Activated CD4-positive, alpha-beta memory T cell treated with anti-CD3 and anti-CD28 coated beads for 36 hours (primary cell): Measurements from ENCODE around the gene MRTFB. TPM values are rescaled to one million over a fixed set of nuclear protein-coding genes. Genes with fewer than 3 reads are reported as not detected.
"Not testable (repeated sequence)": the region's sequence is repeated elsewhere in the genome, so short reads cannot be mapped to it uniquely, and the experiment has no call there.

Experiments
- CTCF ChIA-PET: fragments of 350-600 bp; sonication (Branson Sonifier 250); formaldehyde crosslinking; loops from one replicate; lab custom pipeline; 2021; ENCODE audit warnings: antibody characterized with exemption, inconsistent platforms; lab: Charles Lee
- POLR2A ChIA-PET: fragments of 350-600 bp; sonication (Branson Sonifier 250); formaldehyde crosslinking; loops from one replicate; lab custom pipeline; 2021; ENCODE audit warnings: antibody characterized with exemption; lab: Charles Lee
- DNase-seq: peaks from one replicate; pipeline ENCODE4 v3.0.0-alpha.2; 2020
- H3K27ac Mint-ChIP-seq: one replicate; pipeline ENCODE4 v1.8.0; 2021; ENCODE audit warnings: mixed read lengths
- H3K27me3 Mint-ChIP-seq: one replicate; pipeline ENCODE4 v1.8.0; 2021; ENCODE audit warnings: mixed read lengths
- H3K36me3 Mint-ChIP-seq: one replicate; pipeline ENCODE4 v1.8.0; 2021; ENCODE audit warnings: mixed read lengths
- H3K4me1 Mint-ChIP-seq: one replicate; pipeline ENCODE4 v1.8.0; 2021; ENCODE audit warnings: low read depth, mixed read lengths
- H3K4me3 Mint-ChIP-seq: one replicate; pipeline ENCODE4 v1.8.0; 2021; ENCODE audit warnings: mild to moderate bottlenecking, mixed read lengths
- H3K9me3 Mint-ChIP-seq: one replicate; pipeline ENCODE4 v1.8.0; 2021; ENCODE audit warnings: mixed read lengths
- intact Hi-C: fragments of 100-400 bp; cut with micrococcal nuclease; formaldehyde crosslinking; loops from one replicate; pipeline ENCODE4 v1.15.1; 2023
- total RNA-seq, 2 experiments: library from RNA; stranded (reverse); gene quantifications; one replicate each; pipeline ENCODE4 v1.2.3, GENCODE V29; 2021

Gene MRTFB
- total RNA-seq, 2 experiments from 2014 or later: 8.8 to 9.7 TPM

DNA sequence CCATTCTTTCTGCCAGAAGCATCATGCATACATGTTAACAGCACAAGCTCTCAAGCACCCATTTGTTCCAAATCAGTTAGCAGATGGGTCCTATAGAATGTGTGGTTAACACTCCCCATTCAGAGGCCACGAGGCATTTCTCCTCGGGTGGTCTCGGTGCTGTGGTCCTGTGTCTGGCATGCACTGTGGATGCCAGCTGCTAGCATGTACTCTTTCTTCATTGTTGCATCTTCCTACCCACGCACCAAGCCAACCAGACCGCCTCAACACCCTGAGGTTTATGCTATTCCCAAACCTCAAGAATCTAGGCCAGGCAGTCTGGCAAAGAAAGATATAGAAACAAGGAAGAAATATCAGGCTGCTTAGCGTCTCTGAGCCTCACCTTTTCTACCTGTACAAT is 27.8 kb upstream of the MRTFB start:
- ChIA-PET CTCF (no interaction called here), POLR2A (no interaction called here)
- no peak overlapping the region for H3K27ac Mint-ChIP-seq
- H3K9me3 Mint-ChIP-seq: peaks cover 6% of the 10 kb centered on the region
- H3K27me3 Mint-ChIP-seq: no peaks in the 10 kb centered on the region
- H3K4me1 Mint-ChIP-seq: peaks cover 4% of the 10 kb centered on the region
- DNase-seq: no peak
- H3K36me3 Mint-ChIP-seq: no peaks in the 10 kb centered on the region
- intact Hi-C loops: no loop called here
- H3K4me3 Mint-ChIP-seq: no peak overlapping the region

DNA sequence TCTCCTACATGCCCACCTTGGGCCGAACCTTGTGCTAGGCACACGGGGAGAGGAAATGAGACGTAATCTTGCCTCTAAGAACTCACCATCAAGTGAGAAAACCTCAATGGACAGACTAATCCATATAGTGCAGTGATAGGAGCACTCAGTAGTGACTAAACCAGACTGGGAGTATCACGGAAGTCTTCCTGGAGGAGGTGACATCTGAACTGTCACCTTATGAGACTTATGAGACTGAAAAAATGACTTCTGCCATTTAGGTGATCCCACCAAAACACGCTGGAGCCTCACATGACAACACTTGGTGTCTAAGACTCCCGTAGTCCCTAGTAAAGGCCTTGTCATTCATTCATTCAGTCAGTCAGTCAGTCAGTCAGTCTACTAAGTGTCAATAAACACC is 27.3 kb upstream of the MRTFB start:
- H3K9me3 Mint-ChIP-seq: peaks cover 4% of the 10 kb centered on the region
- H3K36me3 Mint-ChIP-seq: no peaks in the 10 kb centered on the region
- H3K27ac Mint-ChIP-seq: no peak overlapping the region
- ChIA-PET POLR2A (no interaction called here), CTCF (no interaction called here)
- H3K27me3 Mint-ChIP-seq: no peaks in the 10 kb centered on the region
- DNase-seq: no peak
- intact Hi-C loops: no loop called here
- H3K4me3 Mint-ChIP-seq: no peak overlapping the region
- peaks cover 4% of the 10 kb centered on the region for H3K4me1 Mint-ChIP-seq

DNA sequence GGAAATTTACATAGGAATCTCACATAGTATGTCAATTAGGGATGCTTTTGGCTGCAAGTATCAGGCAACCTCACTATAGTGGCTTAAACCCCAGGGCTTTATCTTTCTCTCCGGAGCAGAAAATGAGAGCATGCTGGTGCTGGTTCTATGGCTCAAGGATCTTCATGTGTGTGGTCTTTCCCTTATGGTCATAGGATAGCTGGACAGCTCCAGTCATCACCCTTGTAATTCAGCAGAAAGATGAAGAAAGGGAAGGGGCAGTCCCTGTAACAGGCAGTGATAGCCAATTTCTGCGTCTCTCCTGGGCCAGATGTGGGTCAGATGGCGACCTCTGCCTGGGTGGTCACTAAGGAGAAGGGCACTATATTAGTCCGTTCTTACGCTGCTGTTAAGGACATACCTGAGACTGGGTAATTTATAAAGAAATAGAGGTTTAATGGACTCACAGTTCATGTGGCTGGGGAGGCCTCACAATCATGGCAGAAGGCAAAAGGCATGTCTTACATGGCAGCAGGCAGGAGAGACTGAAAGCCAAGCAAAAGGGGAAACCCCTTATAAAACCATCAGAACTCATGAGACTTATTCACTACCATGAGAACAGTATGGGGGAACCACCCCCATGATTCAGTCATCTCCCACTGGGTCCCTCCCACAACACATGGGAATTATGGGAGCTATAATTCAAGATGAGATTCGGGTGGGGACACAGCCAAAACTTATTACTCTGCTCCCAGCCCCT is 23.8 kb upstream of the MRTFB start:
- DNase-seq, POLR2A ChIA-PET, H3K36me3 Mint-ChIP-seq, H3K9me3 Mint-ChIP-seq, H3K4me1 Mint-ChIP-seq, CTCF ChIA-PET, intact Hi-C loops, H3K27me3 Mint-ChIP-seq, H3K4me3 Mint-ChIP-seq, H3K27ac Mint-ChIP-seq: not testable (repeated sequence)

DNA sequence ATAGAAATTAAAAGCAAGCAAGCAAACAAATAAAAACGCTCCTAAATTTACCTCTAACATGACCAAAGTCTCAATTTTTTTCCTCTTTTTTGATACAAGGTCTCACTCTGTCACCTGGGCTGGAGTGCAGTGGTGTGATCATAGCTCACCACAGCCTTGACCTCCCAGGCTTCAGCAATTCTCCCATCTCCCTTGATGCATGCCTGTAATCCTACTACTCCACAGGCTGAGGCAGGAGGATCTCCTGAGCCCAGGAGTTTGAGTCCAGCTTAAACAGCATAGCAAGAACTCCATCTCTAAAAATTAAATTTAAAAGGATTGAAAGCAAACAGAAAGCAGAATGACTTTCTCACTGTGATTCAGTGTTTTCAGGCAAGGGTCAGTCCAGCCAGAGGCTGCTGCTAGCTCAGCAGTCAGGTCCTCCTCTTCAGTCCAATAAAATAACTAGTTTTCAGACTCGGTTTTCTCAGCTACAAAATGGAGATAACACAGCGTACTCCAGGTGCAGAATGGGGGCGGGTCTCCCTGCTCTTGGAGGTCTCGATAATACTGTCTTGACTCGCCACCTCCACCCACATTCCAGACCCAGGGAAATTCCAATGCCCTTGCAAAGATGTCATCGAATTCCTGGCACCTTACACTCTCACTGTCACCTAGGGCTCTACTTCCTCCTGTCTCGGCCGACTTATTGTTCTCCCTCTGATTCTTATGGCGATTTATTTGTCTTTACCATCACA is 20.7 kb upstream of the MRTFB start:
- Mint-ChIP-seq H3K9me3 (no peaks in the 10 kb centered on the region), H3K27me3 (no peaks in the 10 kb centered on the region), H3K36me3 (no peaks in the 10 kb centered on the region), H3K27ac (no peak overlapping the region), H3K4me3 (no peak overlapping the region), H3K4me1 (no peaks in the 10 kb centered on the region)
- intact Hi-C loops: no loop called here
- ChIA-PET CTCF (no interaction called here), POLR2A (no interaction called here)
- DNase-seq: no peak

DNA sequence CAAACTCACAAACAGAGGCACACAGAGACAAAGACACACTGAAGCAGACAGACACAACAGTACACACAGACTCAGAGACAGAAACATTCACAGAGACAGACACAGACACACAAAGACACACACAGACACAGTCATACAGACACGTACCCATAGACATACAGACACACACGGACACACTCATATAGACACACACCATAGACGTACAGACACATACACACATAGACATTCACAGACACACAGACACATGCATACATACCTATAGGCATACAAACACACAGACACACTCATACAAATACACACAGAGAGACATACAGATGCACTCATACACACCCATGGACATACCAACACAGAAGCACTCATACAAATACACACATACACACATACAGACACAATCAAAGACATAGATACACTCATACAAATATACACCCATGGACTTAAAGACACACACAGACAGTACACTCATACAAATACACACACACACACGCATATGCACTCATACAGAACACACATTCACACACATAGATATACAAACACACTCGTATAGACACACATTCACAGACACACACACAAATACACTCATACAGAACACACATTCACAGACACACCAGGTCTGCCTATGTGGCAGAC is 19.9 kb upstream of the MRTFB start:
- H3K4me3 Mint-ChIP-seq: no peak overlapping the region
- no peaks in the 10 kb centered on the region for H3K4me1 Mint-ChIP-seq
- CTCF ChIA-PET: no interaction called here
- H3K36me3 Mint-ChIP-seq: no peaks in the 10 kb centered on the region
- DNase-seq: no peak
- POLR2A ChIA-PET: no interaction called here
- no peaks in the 10 kb centered on the region for H3K9me3 Mint-ChIP-seq
- no peaks in the 10 kb centered on the region for H3K27me3 Mint-ChIP-seq
- intact Hi-C loops: no loop called here
- H3K27ac Mint-ChIP-seq: no peak overlapping the region

DNA sequence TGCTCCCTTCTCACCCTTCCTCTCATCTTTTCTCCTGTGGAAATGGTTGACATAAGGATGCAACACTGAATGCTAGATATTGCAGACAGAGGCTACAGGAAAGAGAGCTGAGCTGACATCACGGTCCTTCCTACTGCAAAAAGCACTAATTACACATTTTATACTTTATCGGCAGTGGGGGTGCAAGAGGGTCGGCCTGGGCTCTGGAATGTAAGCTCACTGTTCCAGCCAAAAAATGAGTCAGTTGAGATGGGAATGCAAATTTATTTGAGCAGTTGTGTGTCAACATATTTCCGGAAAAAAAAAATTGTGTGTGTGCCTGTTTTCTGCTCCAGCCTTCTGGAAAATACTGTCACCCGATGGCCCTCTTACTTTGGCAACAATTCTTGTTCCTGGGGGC is 14.1 kb upstream of the MRTFB start:
- POLR2A ChIA-PET: no interaction called here

DNA sequence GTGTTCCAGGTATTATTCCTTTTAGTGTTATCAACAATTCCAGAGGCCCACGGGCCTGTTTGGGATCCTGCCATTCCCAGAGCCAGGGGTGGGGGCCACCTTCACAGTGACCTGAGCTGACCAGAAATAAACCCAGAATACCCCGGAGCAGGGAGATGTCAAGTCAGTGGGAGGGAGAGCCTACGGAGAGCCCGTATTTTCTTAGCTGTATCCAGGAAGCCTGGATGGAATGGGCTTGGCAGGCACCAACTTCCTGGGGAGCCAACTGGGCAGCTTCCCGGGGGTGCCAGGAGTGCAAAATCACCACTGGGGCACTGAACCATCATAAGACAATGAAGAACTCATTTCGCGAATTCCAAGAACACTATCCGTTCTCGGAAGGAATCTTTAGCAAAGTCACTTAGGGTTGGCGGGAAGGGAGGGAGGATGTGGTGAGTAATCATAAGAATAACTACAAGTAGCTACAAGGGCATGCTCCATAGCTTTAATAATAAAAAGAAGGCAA is 13.2 kb upstream of the MRTFB start:
- H3K9me3 Mint-ChIP-seq: no peaks in the 10 kb centered on the region
- no peak overlapping the region for H3K4me3 Mint-ChIP-seq
- peaks cover 14% of the 10 kb centered on the region for H3K27me3 Mint-ChIP-seq
- ChIA-PET POLR2A (no interaction called here), CTCF (no interaction called here)
- H3K36me3 Mint-ChIP-seq: no peaks in the 10 kb centered on the region
- no peaks in the 10 kb centered on the region for H3K4me1 Mint-ChIP-seq
- intact Hi-C loops: no loop called here
- DNase-seq: no peak
- no peak overlapping the region for H3K27ac Mint-ChIP-seq

More for the DNA sequence above, 14.1 kb upstream of the MRTFB start:
- H3K4me3 Mint-ChIP-seq: no peak overlapping the region
- intact Hi-C loops: no loop called here
- CTCF ChIA-PET: no interaction called here
- no peak overlapping the region for H3K27ac Mint-ChIP-seq
- H3K9me3 Mint-ChIP-seq: no peaks in the 10 kb centered on the region
- H3K27me3 Mint-ChIP-seq: peaks cover 14% of the 10 kb centered on the region
- no peaks in the 10 kb centered on the region for H3K4me1 Mint-ChIP-seq
- H3K36me3 Mint-ChIP-seq: no peaks in the 10 kb centered on the region
- no peak for DNase-seq

DNA sequence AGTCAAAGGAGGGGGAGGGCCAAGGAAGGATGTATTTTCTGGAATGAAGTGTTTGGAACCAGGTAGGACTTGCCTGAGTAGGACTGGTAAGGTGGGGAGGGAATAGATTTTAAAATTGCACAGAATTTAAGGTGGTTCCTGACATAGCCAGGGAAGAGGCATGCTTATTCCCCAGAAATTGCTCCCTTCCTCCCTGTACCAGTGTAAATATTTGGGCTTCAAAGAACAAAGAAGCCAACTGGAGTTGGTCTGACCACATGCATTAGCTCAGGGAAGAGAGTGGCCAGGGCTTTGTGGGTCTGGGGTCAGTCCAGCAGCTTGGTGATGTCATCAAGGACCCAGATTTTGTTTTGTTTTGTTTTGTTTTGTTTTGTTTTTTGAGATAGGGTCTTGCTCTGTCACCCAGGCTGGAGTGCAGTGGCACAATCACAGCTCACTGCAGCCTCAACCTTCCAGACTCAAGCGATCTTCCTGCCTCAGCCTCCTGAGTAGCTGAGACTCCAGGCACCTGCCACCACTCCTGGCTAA is 9.3 kb upstream of the MRTFB start:
- H3K9me3 Mint-ChIP-seq: no peaks in the 10 kb centered on the region
- peaks cover 11% of the 10 kb centered on the region for H3K27me3 Mint-ChIP-seq
- H3K4me1 Mint-ChIP-seq: no peaks in the 10 kb centered on the region
- intact Hi-C loops: no loop called here
- ChIA-PET CTCF (no interaction called here), POLR2A (no interaction called here)
- no peak for DNase-seq
- no peaks in the 10 kb centered on the region for H3K36me3 Mint-ChIP-seq
- no peak overlapping the region for H3K27ac Mint-ChIP-seq
- no peak overlapping the region for H3K4me3 Mint-ChIP-seq

DNA sequence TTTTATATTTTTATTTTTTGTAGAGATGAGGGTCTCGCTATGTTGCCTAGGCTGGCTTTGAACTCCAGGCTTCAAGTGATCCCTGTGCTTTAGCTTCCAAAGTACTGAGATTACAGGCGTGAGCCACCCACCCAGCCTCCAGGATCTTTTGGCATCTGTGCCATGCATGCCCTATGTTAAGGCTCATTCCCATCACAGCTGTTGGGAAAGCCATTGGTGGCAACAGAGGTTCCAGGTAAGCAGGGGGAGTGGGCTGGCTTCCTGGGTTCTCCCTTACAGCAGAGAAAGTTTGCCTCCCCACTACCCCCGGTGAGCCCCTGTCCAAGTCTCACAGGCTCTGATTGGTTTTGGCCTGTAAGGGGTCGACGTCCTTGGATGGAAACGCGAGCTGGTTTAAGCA is 8.9 kb upstream of the MRTFB start:
- Mint-ChIP-seq H3K4me3 (no peak overlapping the region), H3K27me3 (peaks cover 11% of the 10 kb centered on the region), H3K4me1 (no peaks in the 10 kb centered on the region), H3K36me3 (no peaks in the 10 kb centered on the region), H3K9me3 (no peaks in the 10 kb centered on the region), H3K27ac (no peak overlapping the region)
- ChIA-PET POLR2A (no interaction called here), CTCF (no interaction called here)
- no peak for DNase-seq
- intact Hi-C loops: no loop called here

DNA sequence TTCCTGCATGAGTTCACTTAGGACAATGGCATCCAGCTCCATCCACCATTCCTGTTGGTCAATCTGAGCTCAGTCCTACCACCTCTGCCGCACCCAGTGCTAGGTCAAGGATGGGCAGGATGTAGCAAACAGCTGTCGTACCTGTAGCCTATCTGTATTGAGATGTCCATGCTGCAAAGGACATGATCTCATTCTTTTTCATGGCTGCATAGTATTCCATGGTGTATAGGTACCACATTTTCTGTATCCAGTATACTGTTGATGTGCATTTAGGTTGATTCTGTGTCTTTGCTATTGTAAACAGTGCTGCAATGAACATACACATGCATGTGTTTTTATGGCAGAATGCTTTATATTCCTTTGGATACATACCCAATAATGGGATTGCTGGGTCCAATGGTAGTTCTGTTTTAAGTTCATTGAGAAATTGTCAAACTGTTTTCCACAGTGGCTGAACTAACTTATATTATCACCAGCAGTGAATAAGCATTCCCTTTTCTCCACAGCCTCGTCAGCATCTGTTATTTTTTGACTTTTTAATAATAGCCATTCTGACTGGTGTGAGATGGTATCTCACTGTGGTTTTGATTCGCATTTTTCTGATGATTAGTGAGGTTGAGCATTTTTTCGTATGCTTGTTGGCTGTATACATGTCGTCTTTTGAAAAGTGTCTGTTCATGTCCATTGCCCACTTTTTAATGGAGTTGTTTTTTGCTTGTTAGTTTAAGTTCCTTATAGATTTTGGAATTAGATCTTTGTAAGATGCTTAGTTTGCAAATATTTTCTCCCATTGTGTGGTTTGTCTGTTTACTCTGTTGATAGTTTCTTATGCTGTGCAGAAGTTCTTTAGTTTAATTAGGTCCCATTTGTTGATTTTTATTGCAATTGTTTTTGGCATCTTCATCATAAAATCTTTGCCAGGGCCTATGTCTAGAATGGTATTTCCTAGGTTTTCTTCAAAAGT is 7.2 kb upstream of the MRTFB start:
- Mint-ChIP-seq H3K9me3 (no peaks in the 10 kb centered on the region), H3K36me3 (no peaks in the 10 kb centered on the region), H3K27me3 (peaks cover 6% of the 10 kb centered on the region), H3K4me3 (no peak overlapping the region), H3K4me1 (no peaks in the 10 kb centered on the region), H3K27ac (no peak overlapping the region)
- DNase-seq: no peak
- CTCF ChIA-PET: interaction anchor here (1.4 kb wide), 1 partner anchor 140 kb away, joined by 4 read pairs; no protein-coding TSS in a partner anchor
- intact Hi-C loops: no loop called here
- POLR2A ChIA-PET: no interaction called here

DNA sequence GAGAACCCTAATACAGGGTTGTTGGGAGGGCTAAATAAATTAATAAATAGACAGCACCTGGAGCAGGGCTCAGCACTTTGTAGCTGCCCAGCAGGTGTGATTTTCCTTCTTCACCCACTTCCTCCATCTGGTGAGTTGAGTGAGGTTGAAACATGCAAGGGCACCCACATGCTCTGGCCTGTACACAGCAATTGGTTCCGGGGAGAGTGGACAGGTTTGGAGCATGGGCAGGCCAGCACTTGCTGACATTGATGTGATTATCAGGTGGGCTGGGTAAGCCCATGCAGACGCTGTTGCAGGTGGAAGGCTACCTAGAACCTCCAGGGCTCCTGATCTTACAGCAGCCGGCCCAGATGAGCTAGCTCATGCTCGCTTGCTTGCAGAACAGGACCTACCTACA is 1.3 kb upstream of the MRTFB start:
- H3K4me3 Mint-ChIP-seq: peak overlapping the region; percentile 83
- ChIA-PET POLR2A (no interaction called here), CTCF (interaction anchor here (1.3 to 1.4 kb wide), 2 partner anchors 146 to 150 kb away, joined by 3 to 4 read pairs; partner anchors contain the start of gene ERCC4)
- no peak overlapping the region for H3K27ac Mint-ChIP-seq
- H3K4me1 Mint-ChIP-seq: peaks cover 12% of the 10 kb centered on the region
- H3K9me3 Mint-ChIP-seq: no peaks in the 10 kb centered on the region
- intact Hi-C loops: loop anchor here (2.0 to 5.0 kb wide), 3 partner anchors 133 to 561 kb away; partner anchors contain the start of gene PARN
- no peak for DNase-seq
- no peaks in the 10 kb centered on the region for H3K27me3 Mint-ChIP-seq
- H3K36me3 Mint-ChIP-seq: no peaks in the 10 kb centered on the region
